OCI-M2 (cell line): ENCODE results near the gene IL12RB2.

Experiments
- DNase-seq: peaks from one replicate; lab custom pipeline; 2025; ENCODE audit not compliant: unreplicated experiment; lab: John Stamatoyannopoulos, UW

The IL12RB2 gene, protein sequence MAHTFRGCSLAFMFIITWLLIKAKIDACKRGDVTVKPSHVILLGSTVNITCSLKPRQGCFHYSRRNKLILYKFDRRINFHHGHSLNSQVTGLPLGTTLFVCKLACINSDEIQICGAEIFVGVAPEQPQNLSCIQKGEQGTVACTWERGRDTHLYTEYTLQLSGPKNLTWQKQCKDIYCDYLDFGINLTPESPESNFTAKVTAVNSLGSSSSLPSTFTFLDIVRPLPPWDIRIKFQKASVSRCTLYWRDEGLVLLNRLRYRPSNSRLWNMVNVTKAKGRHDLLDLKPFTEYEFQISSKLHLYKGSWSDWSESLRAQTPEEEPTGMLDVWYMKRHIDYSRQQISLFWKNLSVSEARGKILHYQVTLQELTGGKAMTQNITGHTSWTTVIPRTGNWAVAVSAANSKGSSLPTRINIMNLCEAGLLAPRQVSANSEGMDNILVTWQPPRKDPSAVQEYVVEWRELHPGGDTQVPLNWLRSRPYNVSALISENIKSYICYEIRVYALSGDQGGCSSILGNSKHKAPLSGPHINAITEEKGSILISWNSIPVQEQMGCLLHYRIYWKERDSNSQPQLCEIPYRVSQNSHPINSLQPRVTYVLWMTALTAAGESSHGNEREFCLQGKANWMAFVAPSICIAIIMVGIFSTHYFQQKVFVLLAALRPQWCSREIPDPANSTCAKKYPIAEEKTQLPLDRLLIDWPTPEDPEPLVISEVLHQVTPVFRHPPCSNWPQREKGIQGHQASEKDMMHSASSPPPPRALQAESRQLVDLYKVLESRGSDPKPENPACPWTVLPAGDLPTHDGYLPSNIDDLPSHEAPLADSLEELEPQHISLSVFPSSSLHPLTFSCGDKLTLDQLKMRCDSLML

DNA sequence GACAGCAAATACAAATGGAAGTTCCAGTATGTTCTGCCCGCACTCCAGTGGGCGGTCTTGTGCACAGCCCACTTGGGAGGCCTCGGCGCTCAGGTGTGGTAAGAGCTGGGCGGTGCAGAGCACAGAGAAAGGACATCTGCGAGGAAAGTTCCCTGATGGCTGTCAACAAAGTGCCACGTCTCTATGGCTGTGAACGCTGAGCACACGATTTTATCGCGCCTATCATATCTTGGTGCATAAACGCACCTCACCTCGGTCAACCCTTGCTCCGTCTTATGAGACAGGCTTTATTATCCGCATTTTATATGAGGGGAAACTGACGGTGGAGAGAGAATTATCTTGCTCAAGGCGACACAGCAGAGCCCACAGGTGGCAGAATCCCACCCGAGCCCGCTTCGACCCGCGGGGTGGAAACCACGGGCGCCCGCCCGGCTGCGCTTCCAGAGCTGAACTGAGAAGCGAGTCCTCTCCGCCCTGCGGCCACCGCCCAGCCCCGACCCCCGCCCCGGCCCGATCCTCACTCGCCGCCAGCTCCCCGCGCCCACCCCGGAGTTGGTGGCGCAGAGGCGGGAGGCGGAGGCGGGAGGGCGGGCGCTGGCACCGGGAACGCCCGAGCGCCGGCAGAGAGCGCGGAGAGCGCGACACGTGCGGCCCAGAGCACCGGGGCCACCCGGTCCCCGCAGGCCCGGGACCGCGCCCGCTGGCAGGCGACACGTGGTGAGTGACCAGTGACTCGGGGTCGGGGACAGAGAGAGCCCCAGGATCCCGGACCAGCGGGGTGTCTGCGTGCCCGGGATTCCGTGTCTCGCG, at the start of gene IL12RB2:
Gene IL12RB2 (plus strand): TSS at position 623 of the 810 bp plus-strand sequence. CDS start 12,496 bp downstream, outside the sequence.
- no peak for DNase-seq

DNA sequence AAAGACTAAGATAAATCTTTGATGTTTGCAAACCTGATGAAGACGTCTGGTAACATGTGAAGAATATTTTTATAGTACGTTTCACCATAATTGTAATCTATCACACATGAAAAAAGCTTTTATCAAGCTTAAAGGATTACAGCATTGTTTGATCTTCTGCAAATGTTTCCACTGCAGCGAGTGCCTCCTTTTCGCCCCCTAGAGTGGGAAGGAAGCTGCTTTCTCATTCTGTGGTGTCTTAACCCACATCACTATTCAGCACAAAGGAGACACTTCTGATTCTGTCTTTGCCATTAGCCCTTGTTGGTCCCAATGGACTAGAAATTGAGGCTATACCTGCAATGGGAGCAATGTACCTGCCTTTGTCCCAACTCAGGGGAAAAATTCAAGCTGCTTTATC, 46.0 kb upstream of the IL12RB2 start:
- DNase-seq, result no peak

DNA sequence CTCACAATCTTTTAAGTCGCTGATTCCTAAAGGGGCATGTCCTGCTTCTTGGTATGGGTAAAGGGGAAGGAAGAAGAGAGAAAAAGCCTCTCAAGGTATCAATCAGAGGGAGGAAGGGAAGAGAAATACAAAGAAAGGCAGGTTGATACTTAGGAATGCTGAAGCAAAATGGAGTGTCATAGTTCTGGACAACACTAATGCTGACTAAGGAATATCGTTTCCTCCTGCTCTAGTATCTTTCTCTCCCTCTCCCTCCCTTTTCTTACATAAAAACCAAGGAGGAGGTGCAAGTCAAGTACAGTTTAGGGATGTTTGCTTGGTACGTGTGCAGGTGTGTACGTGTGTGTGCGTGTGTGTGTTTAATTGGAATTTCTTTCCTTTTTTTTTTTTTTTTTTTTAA, 44.9 kb upstream of the IL12RB2 start:
- no peak for DNase-seq

DNA sequence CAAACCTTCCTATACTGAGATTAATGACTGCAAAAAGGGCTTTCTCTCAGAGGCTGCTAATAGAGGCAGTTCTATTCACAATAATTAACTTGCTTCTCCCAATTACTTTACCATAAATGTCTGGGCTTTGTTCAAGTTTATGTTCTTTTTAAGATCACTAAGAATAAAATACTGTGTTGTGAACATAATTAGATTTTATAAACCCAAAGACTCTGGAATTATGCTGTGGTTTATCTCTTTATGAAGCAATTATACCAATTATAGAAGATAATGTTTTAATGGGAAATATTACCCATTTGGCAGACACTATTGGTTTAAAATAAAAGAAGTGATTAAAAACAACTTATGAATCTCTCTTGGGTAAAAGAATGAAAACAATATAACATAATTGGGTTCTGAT, 43.5 kb upstream of the IL12RB2 start:
- DNase-seq, result no peak

DNA sequence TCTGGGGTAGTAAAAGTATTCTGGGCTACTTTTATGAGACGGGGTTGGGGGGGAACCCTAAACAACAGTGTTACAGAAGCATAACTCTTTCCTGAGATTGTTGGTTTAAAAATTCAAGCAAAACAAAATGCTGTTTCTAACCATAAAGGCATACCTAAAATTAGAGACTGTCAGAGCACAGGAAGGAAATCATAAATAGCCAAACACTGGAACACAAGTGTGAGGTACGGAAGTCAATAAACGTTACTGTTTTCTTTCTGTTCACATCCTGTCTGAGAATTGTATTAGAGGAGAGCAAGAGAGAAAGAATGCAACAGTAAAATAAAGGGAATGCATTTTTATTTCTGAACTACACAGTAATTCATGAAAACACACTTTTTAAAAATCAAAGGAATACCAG, 42.8 kb upstream of the IL12RB2 start:
- DNase-seq, result no peak

DNA sequence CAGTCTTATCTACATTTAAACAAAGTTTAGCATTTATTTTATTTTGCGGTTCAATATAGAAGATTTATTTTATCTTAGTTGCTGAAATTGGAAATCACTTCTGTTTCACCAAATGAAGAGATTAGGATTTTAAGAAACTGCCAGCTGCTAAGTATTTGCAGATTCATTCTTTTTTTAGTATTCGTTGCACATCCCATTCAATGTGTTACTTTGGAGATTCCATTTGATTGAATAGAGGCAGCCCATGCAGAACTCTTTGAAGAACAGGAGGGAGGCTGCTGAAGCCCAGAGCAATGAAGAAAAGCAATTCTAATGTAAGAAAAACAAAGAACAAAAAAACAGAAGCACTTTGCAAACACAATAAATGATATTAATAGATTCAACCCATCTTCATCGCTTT, 38.6 kb upstream of the IL12RB2 start:
- DNase-seq, result no peak

DNA sequence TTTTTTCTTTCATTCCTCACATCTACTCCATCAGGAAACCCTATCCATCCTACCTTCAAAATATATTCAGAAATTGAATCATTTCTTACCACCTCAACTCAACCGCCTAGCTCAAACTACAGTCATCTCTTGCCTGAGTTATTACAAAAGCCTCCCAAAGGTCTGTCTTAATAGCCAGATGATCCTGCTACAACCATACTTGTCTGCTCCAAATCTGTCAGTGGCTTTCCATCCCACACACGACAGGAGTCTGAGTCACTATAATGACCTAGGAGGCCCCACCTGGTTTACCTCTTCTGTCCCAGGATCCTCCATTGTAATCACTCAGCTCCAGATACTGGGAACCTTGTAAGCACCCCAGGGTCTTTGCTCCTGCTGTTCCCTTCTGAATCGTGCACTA, 37.1 kb upstream of the IL12RB2 start:
- no peak for DNase-seq

DNA sequence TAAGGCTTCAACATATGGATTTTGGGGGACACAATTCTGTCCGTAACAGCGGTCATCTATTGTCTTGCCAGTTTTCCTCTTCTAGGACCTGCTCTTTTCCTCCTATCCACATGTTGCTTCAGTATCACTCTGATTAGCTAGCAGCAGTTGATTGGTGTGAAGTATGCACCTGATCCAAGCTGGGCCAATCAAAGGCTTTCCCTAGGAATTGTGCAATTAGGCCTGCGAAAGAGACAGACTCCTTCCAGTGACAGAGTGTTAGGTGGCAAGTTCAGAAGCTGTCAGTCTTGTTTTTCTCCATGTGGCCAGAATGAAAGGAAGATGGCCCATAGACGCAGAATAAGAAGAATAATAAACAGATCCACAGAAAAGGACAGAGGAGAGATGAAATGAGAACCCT, 34.1 kb upstream of the IL12RB2 start:
- no peak for DNase-seq

DNA sequence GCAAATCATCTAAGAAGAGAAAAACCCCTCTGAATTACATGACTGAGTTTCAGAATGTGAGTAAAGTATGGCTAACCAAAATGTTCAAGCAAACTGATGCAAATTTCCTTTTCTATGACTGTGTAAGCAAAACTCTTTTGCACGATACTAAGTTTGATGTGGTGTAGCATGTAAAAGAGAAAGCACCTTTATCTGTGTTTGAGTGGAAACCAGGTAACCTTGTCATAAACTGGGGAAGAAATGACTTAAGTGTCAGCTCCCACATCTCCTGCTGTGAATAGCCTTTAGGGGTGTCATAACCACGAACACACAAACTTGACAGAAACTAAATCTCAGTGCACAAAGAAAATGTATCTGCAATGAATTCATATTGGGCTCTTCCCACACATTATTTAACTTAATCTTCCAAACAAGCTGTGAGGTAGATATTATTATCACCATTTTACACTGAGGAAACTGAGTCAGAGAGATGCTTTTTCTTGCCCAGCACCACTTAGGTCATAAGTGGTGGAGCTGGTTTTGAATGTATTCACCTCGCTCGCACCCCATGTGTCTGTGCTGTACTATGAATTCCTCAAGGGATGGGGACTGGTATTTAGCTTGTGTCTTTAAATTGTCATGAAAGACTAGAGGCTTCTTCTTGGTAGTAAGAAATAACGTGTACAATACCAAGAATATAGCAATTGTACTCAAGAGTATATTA, 32.9 kb upstream of the IL12RB2 start:
- no peak for DNase-seq

DNA sequence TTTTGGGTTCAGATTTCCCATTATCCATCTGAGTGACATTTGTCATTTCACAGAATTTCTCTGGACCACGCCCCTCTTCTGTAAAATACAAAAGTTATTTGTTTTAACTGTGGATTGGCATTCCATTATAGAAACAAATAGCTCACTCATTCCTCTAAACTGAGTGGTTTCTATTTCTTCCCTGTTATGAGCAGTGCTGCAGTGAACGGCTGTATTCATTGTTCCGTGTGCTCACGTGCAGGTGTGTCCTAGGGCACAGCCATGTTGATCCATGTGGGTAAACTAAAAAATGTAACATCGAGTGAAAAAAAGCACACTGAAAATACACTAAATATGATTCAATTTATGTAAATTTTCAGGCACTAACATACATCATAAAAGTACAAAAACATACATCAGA, 27.0 kb upstream of the IL12RB2 start:
- DNase-seq, result no peak

DNA sequence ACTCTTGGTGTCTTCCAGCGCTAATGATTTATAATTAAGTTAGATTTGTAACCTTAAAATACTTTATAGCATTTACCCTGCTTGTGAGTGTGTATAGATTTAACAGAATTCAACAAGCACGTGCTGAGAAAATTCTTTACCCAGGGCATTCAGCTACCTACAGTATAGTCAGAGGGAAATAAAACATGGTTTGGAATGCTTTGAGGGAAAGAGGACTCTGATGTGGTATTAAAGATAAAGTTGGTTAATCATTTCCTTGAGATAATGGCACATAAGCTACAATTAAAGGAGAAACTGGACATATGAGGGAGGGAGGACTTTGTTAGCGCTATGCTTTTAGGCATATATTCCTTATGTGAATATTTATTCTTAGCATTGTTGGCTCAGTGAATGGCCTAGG, 26.4 kb upstream of the IL12RB2 start:
- DNase-seq, result no peak

DNA sequence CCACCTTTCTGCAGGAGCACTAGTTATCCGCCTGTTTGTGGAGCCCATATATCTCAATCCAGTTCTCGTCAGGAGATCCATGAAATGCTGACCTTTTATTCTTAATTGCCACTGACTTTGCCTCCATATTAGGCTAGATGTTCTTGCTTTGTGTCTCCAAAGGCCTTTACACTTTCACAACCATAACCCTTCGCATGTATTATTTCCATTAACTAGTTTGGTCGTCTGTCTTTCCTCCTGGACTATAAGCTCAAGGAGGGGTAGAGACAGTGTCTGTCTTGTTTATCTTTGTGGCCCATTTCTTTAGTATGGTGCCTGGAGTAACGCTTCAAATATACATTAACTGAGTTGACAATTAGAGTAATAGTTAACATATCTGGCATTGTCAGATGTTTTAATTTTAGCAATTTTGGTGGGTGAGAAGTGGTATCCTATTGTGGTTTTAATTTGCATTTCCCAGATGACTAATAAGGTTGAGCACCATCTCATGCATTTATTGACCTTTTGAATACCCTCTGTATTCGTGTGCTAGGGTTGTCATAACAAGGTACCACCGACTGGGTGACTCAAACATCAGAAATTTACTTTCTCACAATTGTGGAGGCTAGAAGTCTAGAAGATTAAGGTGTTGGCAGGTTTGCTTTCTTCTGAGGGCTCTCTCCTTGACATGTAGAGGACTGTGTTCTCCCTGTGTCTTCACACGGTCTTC, 21.7 kb upstream of the IL12RB2 start:
- no peak for DNase-seq

DNA sequence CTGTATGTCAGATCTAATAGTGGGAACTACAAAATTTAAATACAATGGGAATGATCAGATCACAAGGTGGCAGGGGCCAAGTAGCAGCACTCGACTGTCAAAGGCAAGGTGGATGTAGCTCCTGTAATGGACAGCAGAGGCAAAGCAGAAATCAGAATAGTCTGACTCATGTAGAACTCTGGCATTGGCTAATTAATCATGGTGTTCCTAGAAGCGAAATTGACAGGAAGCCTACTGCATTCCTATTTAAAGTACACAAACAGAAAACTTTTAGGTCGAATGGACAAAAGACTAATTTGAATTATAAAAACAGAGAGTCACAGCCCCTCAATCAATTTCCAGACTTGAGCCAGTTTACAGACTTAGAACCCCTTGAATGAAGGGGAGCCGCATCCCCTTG, 17.4 kb upstream of the IL12RB2 start:
- DNase-seq, result no peak

DNA sequence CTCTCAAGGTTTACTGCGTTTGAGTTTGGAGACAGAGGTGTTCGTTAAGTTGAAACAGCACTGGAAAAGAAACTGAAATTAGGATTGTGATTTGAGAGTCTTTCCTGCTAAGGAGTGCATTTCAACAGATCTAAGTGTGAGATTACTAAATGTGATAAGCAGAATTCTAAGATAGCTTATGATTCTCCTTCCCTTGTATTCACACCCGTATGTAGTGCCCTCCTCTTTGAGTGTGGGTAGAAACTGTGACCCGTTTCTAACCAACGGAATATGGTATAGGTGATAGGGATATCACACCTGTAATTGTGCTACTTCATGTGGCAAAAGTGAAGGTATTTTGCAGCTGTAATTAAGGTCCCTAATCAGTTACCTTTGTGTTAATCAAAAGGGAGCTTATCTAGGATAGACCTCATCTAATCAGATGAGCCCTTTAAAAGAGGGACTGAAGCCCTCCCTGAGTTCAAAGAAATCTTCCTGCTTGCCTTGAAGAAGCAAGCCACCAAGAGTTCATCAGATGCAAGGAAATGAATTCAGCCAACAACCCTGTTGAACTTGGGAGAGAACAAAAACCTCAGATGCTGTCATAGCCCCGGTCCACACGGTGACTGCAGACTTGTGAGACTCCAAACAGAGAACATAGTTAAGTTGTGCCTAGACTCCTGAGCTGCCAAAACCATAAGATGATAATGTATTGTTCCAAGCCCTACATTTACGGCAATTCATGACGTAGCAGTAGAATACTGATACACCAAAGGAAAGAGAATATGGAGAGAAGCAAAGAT, 12.6 kb upstream of the IL12RB2 start:
- DNase-seq, result no peak

DNA sequence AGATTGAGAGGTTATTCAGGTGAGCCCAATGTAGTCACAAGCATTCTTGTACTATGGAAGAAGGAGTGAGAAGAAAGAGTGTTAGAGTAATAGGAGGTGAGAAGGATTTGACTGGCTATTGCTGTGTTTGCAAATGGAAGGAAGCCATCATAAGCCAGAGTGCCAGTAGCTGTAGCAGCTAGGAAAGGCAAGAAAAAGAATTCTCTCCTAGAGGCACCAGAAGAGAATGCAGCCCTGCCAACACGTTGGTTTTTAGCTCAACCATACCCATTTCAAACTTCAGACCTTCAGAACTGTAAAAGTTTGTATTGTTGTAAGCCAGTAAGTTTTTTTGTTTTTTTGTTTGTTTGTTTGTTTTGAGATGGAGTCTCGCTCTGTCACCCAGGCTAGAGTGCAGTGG, 8.9 kb upstream of the IL12RB2 start:
- DNase-seq, result no peak

DNA sequence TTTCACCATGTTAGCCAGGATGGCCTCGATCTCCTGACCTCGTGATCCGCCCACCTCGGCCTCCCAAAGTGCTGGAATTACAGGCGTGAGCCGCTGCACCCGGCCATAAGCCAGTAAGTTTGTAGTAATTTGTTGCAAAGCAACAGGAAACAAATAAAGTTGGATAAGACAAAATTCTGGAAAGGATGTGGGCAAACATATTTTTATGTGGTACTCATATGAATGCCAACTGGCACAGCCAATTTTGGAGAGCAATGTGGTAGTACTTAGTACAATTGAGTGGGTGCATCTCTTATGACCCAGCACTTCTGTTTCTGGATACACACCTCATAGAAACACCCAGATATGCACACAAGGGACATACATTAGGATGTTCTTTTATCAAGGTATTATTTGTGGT, 8.4 kb upstream of the IL12RB2 start:
- DNase-seq, result no peak

DNA sequence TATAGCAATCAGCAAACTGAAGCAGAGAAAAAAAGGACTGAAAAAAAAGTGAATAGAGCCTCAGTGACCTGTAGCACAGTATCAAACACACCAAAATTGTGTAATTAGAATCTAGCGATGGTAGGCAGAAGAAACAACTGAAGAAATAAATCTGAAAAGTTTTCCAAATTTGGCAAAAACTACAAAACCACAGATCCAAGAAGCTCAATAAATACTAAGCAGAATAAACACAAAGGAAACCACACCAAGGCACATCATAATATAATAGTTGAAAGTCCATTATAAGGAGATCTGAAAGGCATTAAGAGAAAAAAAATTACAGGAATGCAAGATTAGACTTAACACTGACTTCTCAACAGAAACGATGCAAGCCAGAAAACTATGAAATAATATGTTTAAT, 7.1 kb upstream of the IL12RB2 start:
- no peak for DNase-seq

DNA sequence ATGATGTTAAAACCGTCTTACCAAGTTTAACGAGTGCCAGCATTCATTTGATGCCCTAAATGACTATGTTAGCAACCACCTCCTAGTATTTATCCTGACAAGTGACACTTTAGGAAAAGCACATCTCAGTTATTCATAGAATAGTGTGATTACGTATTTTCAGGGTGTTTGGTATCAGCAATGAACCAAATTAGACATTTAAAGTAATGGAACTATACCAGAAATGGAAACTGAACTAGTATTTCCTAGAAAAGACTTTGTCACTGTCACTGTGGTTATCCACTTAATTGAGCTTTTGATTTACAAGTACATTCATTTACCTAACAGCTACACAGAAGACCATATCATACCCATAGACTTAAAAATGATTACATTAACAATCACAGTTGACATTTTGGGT, 3.6 kb upstream of the IL12RB2 start:
- no peak for DNase-seq

DNA sequence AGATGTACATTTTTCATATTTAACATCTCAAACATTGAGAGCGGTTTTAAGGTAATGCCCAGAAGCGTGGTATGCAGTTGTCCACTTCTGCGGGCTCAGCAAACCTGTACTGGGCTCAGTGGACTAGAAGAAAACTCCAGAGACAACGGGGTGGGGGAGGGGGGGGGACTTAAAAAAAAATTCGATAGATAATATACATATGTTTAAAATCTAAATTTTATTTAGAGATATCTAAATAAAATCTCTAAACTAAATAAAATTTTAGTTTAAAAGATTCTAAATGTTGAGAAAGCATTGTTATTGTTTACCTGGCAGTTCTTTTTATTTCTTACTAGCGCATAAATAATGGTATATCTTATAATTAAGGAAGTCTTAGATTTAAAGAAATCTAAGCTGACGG, 1.1 kb upstream of the IL12RB2 start:
- no peak for DNase-seq
